DMS 273 (cell line): Measurements from ENCODE around the gene OBSCN.
A peak's percentile ranks its signal among the peaks of the same experiment; 100 is the strongest.

Source experiments
- DNase-seq: peaks from one replicate; lab custom pipeline; 2025; ENCODE audit not compliant: unreplicated experiment; lab: John Stamatoyannopoulos, UW

Gene OBSCN

GRCh38 chr1:228408869-228409805, 201.3 kb downstream of the OBSCN start:
- no peak for DNase-seq

GRCh38 chr1:228410015-228410414, 202.2 kb downstream of the OBSCN start:
- DNase-seq = no peak

GRCh38 chr1:228410671-228411070, 202.8 kb downstream of the OBSCN start:
- DNase-seq = no peak

GRCh38 chr1:228411121-228411520, 203.3 kb downstream of the OBSCN start:
- no peak for DNase-seq

- no peak for DNase-seq
These were observed 203.9 kb downstream of the OBSCN start for GRCh38 chr1:228411548-228412430.

- DNase-seq = no peak
These were observed 205.6 kb downstream of the OBSCN start for GRCh38 chr1:228413241-228414010.

- no peak for DNase-seq
These were observed 206.8 kb downstream of the OBSCN start for GRCh38 chr1:228414511-228415211.

- DNase-seq = no peak
These were observed 207.4 kb downstream of the OBSCN start for GRCh38 chr1:228415221-228415620.

GRCh38 chr1:228415853-228416216, 208.0 kb downstream of the OBSCN start:
- DNase-seq = peak; percentile 55

- DNase-seq = peak; percentile 69
These were observed 208.5 kb downstream of the OBSCN start, which contains the start of gene TRIM17 for GRCh38 chr1:228416217-228416933. TSS of gene TRIM17 (minus strand) at chr1:228416861. CDS start at chr1:228415072, 1,789 bp downstream.

- no peak for DNase-seq
These were observed 209.2 kb downstream of the OBSCN start for GRCh38 chr1:228417061-228417460.

- no peak for DNase-seq
These were observed 209.8 kb downstream of the OBSCN start for GRCh38 chr1:228417483-228418203.

GRCh38 chr1:228420968-228421826, 213.4 kb downstream of the OBSCN start:
- no peak for DNase-seq

- DNase-seq = no peak
These were observed 215.7 kb downstream of the OBSCN start for GRCh38 chr1:228423404-228424053.

GRCh38 chr1:228424685-228425660, 217.1 kb downstream of the OBSCN start:
- no peak for DNase-seq

GRCh38 chr1:228426518-228427175, 218.8 kb downstream of the OBSCN start:
- DNase-seq = no peak
